HepG2 (cell line): Measurements from ENCODE around the gene NMNAT1. TPM values are rescaled to one million over a fixed set of nuclear protein-coding genes. Genes with fewer than 3 reads are reported as not detected.

Experiments used
- ATM ChIP-seq: fragments of 450-650 bp; IDR thresholded peaks from 2 replicates; pipeline ENCODE4 v1.7.1; 2017; ENCODE audit warnings: mild to moderate bottlenecking, borderline replicate concordance
- BATF2 ChIP-seq: sonication (generic); formaldehyde crosslinking; IDR thresholded peaks from 2 replicates; pipeline ENCODE4 v1.8.0; 2022; ENCODE audit warnings: mild to moderate bottlenecking, missing genetic modification reagents, moderate library complexity
- GTF3A ChIP-seq: sonication (generic); formaldehyde crosslinking; conservative IDR thresholded peaks from 2 replicates; pipeline ENCODE4 v1.4.0; 2020; ENCODE audit warnings: mild to moderate bottlenecking, missing genetic modification reagents
- HNF1A ChIP-seq, 2 experiments: sonication (generic) in 1 of 2; formaldehyde crosslinking in 1 of 2; IDR thresholded peaks; 2 replicates each; pipeline versions ENCODE4 v1.4.0 to v1.6.1; 2016 to 2020; ENCODE audit warnings: borderline replicate concordance in 1 of 2, low read depth in 1 of 2, mild to moderate bottlenecking in 1 of 2, missing genetic modification reagents in 1 of 2
- HNF4A ChIP-seq: sonication (generic); formaldehyde crosslinking; IDR thresholded peaks from 2 replicates; pipeline ENCODE4 v1.4.0; 2020; ENCODE audit warnings: missing genetic modification reagents
- KLF9 ChIP-seq: IDR thresholded peaks from 2 replicates; pipeline ENCODE4 v1.6.1; 2016; ENCODE audit warnings: low read depth
- MAFF ChIP-seq: IDR thresholded peaks from 2 replicates; pipeline ENCODE4 v1.6.1; 2011; ENCODE audit warnings: low read depth, low read length, improper control_type of control experiment
- MAZ ChIP-seq, 2 experiments: sonication (generic) in 1 of 2; formaldehyde crosslinking in 1 of 2; IDR thresholded peaks; 2 replicates each; pipeline versions ENCODE4 v1.5.0 to v1.6.1; 2012 to 2020; ENCODE audit warnings: low read depth in 2 of 2, mild to moderate bottlenecking in 2 of 2, borderline replicate concordance in 1 of 2, improper control_type of control experiment in 1 of 2, low read length in 1 of 2, missing genetic modification reagents in 1 of 2, moderate library complexity in 1 of 2
- NFE2L1 ChIP-seq: sonication (generic); formaldehyde crosslinking; IDR thresholded peaks from 2 replicates; pipeline ENCODE4 v1.4.0; 2020; ENCODE audit warnings: missing genetic modification reagents, mild to moderate bottlenecking, borderline replicate concordance
- PHB2 ChIP-seq: fragments of 450-650 bp; IDR thresholded peaks from 2 replicates; pipeline ENCODE4 v1.6.1; 2018; ENCODE audit not compliant: partially characterized antibody
- POLR2A ChIP-seq, 2 experiments: IDR thresholded peaks; 2 replicates each; pipeline ENCODE4 v1.6.1; 2011; ENCODE audit warnings: low read depth in 2 of 2, low read length in 2 of 2, mild to moderate bottlenecking in 1 of 2, moderate library complexity in 1 of 2; ENCODE audit not compliant: insufficient read depth in 1 of 2
- SALL1 ChIP-seq: sonication (generic); formaldehyde crosslinking; IDR thresholded peaks from 2 replicates; pipeline ENCODE4 v1.8.0; 2022; ENCODE audit warnings: mild to moderate bottlenecking, missing genetic modification reagents
- TAF15 ChIP-seq: fragments of 200-400 bp; formaldehyde crosslinking; IDR thresholded peaks from one replicate; pipeline ENCODE4 v1.6.1; 2018; ENCODE audit warnings: mild to moderate bottlenecking, low read depth, low read length; ENCODE audit not compliant: poor library complexity, severe bottlenecking
- TCF7 ChIP-seq: sonication (generic); IDR thresholded peaks from 2 replicates; pipeline ENCODE4 v1.6.1; 2016; ENCODE audit warnings: antibody characterized with exemption, low read depth
- TIGD3 ChIP-seq: sonication (generic); formaldehyde crosslinking; IDR thresholded peaks from 2 replicates; pipeline ENCODE4 v1.5.1; 2020; ENCODE audit warnings: mild to moderate bottlenecking, missing genetic modification reagents, borderline replicate concordance
- TRIM24 ChIP-seq: sonication (generic); formaldehyde crosslinking; IDR thresholded peaks from 2 replicates; pipeline ENCODE4 v1.8.0; 2022; ENCODE audit warnings: mild to moderate bottlenecking, missing genetic modification reagents
- ZC3H13 ChIP-seq: sonication (generic); formaldehyde crosslinking; IDR thresholded peaks from 2 replicates; pipeline ENCODE4 v1.8.1; 2023; ENCODE audit warnings: mild to moderate bottlenecking, missing genetic modification reagents, moderate library complexity
- ZFP36L1 ChIP-seq: sonication (generic); formaldehyde crosslinking; IDR thresholded peaks from 2 replicates; pipeline ENCODE4 v1.8.0; 2022; ENCODE audit warnings: mild to moderate bottlenecking, missing genetic modification reagents, moderate library complexity
- ZNF121 ChIP-seq: sonication (generic); formaldehyde crosslinking; IDR thresholded peaks from 2 replicates; pipeline ENCODE4 v1.5.0; 2020; ENCODE audit warnings: mild to moderate bottlenecking, missing genetic modification reagents
- ZNF205 ChIP-seq: IDR thresholded peaks from 2 replicates; pipeline ENCODE4 v1.6.1; 2018; ENCODE audit warnings: missing biosample characterization, missing genetic modification reagents
- ZNF253 ChIP-seq: sonication (generic); formaldehyde crosslinking; IDR thresholded peaks from 2 replicates; pipeline ENCODE4 v1.8.0; 2022; ENCODE audit warnings: mild to moderate bottlenecking, missing genetic modification reagents, borderline replicate concordance
- ZNF674 ChIP-seq: sonication (generic); formaldehyde crosslinking; IDR thresholded peaks from 2 replicates; pipeline ENCODE4 v1.5.0; 2020; ENCODE audit warnings: low read depth, mild to moderate bottlenecking, missing genetic modification reagents
- ZNF678 ChIP-seq: sonication (generic); formaldehyde crosslinking; IDR thresholded peaks from 2 replicates; pipeline ENCODE4 v1.4.0; 2020; ENCODE audit warnings: mild to moderate bottlenecking, missing genetic modification reagents
- ZSCAN21 ChIP-seq: sonication (generic); formaldehyde crosslinking; IDR thresholded peaks from 2 replicates; pipeline ENCODE4 v1.8.0; 2022; ENCODE audit warnings: mild to moderate bottlenecking, missing genetic modification reagents, moderate library complexity, borderline replicate concordance
- polyA plus RNA-seq, 8 experiments: library from polyadenylated mRNA; depleted of rRNA in 3 of 8; stranded (reverse) in 7 of 8; unstranded in 1 of 8; fragments of >200 nt; fragmentation: Illumina TruSeq in 4 of 8; extraction: Trizol in 4 of 8; gene quantifications; 2 replicates each; pipeline versions ENCODE4 v1.2.1 to v1.2.3, GENCODE V29; 2011 to 2016; ENCODE audit warnings: low read depth in 4 of 8, missing spikeins in 1 of 8, mixed read lengths in 1 of 8; ENCODE audit not compliant: insufficient read depth in 1 of 8
- total RNA-seq, 5 experiments: library from RNA; depleted of rRNA; stranded (reverse); fragments of >200 nt; fragmentation: Illumina TruSeq; extraction: Trizol; gene quantifications; 2 replicates each; pipeline ENCODE4 v1.2.3, GENCODE V29; 2016; ENCODE audit warnings: low read depth in 1 of 5

NMNAT1 gene
- total and polyA plus RNA-seq, 2 of the 13 experiments (the other 11 are each of a cell fraction or from before 2014, with no cell fraction given) = 5.6 to 12.2 TPM

- TF ChIP-seq PHB2 (no peak), ZNF121 (CRISPR knock-in tag) (no peak), GTF3A (CRISPR knock-in tag) (no peak), MAZ (IDR thresholded peaks at IDR 0.05; ENCODE audit: borderline replicate concordance, low read depth, low read length) (no peak), MAZ (CRISPR knock-in tag; IDR thresholded peaks at IDR 0.05; ENCODE audit: low read depth) (no peak), TCF7 (no peak), HNF1A (IDR thresholded peaks at IDR 0.05; ENCODE audit: low read depth) (no peak), HNF1A (CRISPR knock-in tag; IDR thresholded peaks at IDR 0.05; ENCODE audit: borderline replicate concordance) (no peak), ZNF678 (CRISPR knock-in tag) (no peak), TIGD3 (CRISPR knock-in tag) (no peak), MAFF (no peak), TAF15 (no peak), ZC3H13 (CRISPR knock-in tag) (no peak), ZFP36L1 (CRISPR knock-in tag) (no peak), SALL1 (CRISPR knock-in tag) (peak; percentile 29; the same call in 1 of the 2 replicates), ZNF205 (CRISPR knock-in tag) (no peak), HNF4A (CRISPR knock-in tag) (no peak; the same call in none of the 2 replicates), ZNF674 (CRISPR knock-in tag) (no peak), NFE2L1 (CRISPR knock-in tag) (no peak), BATF2 (CRISPR knock-in tag) (no peak), ZSCAN21 (no peak), ATM (no peak), TRIM24 (CRISPR knock-in tag) (no peak), KLF9 (no peak), ZNF253 (CRISPR knock-in tag) (no peak), POLR2A (IDR thresholded peaks at IDR 0.05; ENCODE audit: insufficient read depth in 1 of 2, low read depth in 2 of 2, low read length in 2 of 2) (0 out of 4 replicates have a peak, but pooled peaks of 1 of the 2 experiments have one; percentile 23)
Observed at GRCh38 chr1:9901148-9902059, 41.9 kb upstream of the NMNAT1 start (continued).
